WTC11 (cell line): ENCODE results near the gene TCF7L2. TPM values are rescaled to one million over a fixed set of nuclear protein-coding genes. Genes with fewer than 3 reads are reported as not detected.

ENCODE experiments used
- ATAC-seq: fragments of 200-7000 bp; cut with Tn5 transposase; 2 replicates; pipeline ENCODE4 v1.10.0; 2021; ENCODE audit warnings: mild to moderate bottlenecking, moderate library complexity
- CTCF ChIA-PET: fragments of 300-600 bp; sonication (Branson Sonifier 250); formaldehyde crosslinking; loops from one replicate; lab custom pipeline; 2021; ENCODE audit warnings: antibody characterized with exemption; lab: Charles Lee
- POLR2A ChIA-PET: fragments of 350-600 bp; sonication (Branson Sonifier 250); formaldehyde crosslinking; loops from one replicate; lab custom pipeline; 2021; ENCODE audit warnings: antibody characterized with exemption; lab: Charles Lee
- DNase-seq: peaks from one replicate; pipeline ENCODE4 v3.0.0; 2021; ENCODE audit warnings: low spot score
- H3K27ac Mint-ChIP-seq: 2 replicates; pipeline ENCODE4 v1.8.0; 2021; ENCODE audit warnings: mixed read lengths
- H3K27me3 Mint-ChIP-seq: 2 replicates; pipeline ENCODE4 v1.8.0; 2021; ENCODE audit warnings: low read depth, mild to moderate bottlenecking, moderate library complexity, mixed read lengths
- H3K36me3 Mint-ChIP-seq: 2 replicates; pipeline ENCODE4 v1.8.0; 2021; ENCODE audit warnings: mixed read lengths
- H3K4me1 Mint-ChIP-seq: 2 replicates; pipeline ENCODE4 v1.8.0; 2022; ENCODE audit warnings: mixed read lengths
- H3K4me3 Mint-ChIP-seq: 2 replicates; pipeline ENCODE4 v1.8.0; 2021; ENCODE audit warnings: mild to moderate bottlenecking, moderate library complexity, mixed read lengths
- H3K9me3 Mint-ChIP-seq: 2 replicates; pipeline ENCODE4 v1.8.0; 2021; ENCODE audit warnings: mixed read lengths
- CBFB ChIP-seq: sonication (generic); formaldehyde crosslinking; IDR thresholded peaks from 2 replicates; pipeline ENCODE4 v1.8.1; 2022; ENCODE audit warnings: mild to moderate bottlenecking, low read depth, missing genetic modification reagents
- CREM ChIP-seq: sonication (generic); formaldehyde crosslinking; IDR thresholded peaks from 2 replicates; pipeline ENCODE4 v1.8.1; 2022; ENCODE audit warnings: mild to moderate bottlenecking, missing genetic modification reagents, moderate library complexity
- ELF4 ChIP-seq: sonication (generic); formaldehyde crosslinking; IDR thresholded peaks from 2 replicates; pipeline ENCODE4 v1.8.1; 2022; ENCODE audit warnings: low read depth, mild to moderate bottlenecking, moderate library complexity, missing genetic modification reagents
- EMX1 ChIP-seq: fragments of 250-450 bp; sonication (Bioruptor Pico); IDR thresholded peaks from 2 replicates; pipeline ENCODE4 v1.8.0; 2021; ENCODE audit warnings: mild to moderate bottlenecking
- ESRRA ChIP-seq: sonication (generic); formaldehyde crosslinking; IDR thresholded peaks from 2 replicates; pipeline ENCODE4 v1.8.1; 2022; ENCODE audit warnings: mild to moderate bottlenecking, missing genetic modification reagents, borderline replicate concordance
- ETV6 ChIP-seq: sonication (generic); formaldehyde crosslinking; IDR thresholded peaks from 2 replicates; pipeline ENCODE4 v1.8.1; 2022; ENCODE audit warnings: mild to moderate bottlenecking, missing genetic modification reagents
- FOXK1 ChIP-seq: sonication (generic); formaldehyde crosslinking; IDR thresholded peaks from 2 replicates; pipeline ENCODE4 v1.8.0; 2022; ENCODE audit warnings: mild to moderate bottlenecking, moderate library complexity, missing genetic modification reagents
- GABPB1 ChIP-seq: sonication (generic); formaldehyde crosslinking; IDR thresholded peaks from 2 replicates; pipeline ENCODE4 v1.8.1; 2023; ENCODE audit warnings: mild to moderate bottlenecking, missing genetic modification reagents
- IRF1 ChIP-seq: sonication (generic); formaldehyde crosslinking; IDR thresholded peaks from 2 replicates; pipeline ENCODE4 v1.8.0; 2023; ENCODE audit warnings: missing genetic modification reagents
- JAZF1 ChIP-seq: fragments of 250-450 bp; sonication (Bioruptor Pico); IDR thresholded peaks from 2 replicates; pipeline ENCODE4 v1.9.0; 2021; ENCODE audit warnings: moderate library complexity, mild to moderate bottlenecking, inconsistent platforms
- KAT7 ChIP-seq: sonication (generic); formaldehyde crosslinking; IDR thresholded peaks from 2 replicates; pipeline ENCODE4 v1.8.1; 2023; ENCODE audit warnings: missing genetic modification reagents, mild to moderate bottlenecking, borderline replicate concordance
- MYBL2 ChIP-seq: sonication (generic); formaldehyde crosslinking; IDR thresholded peaks from 2 replicates; pipeline ENCODE4 v1.8.1; 2023; ENCODE audit warnings: mild to moderate bottlenecking, moderate library complexity, missing genetic modification reagents
- RORB ChIP-seq: fragments of 250-450 bp; sonication (Bioruptor Pico); IDR thresholded peaks from 2 replicates; pipeline ENCODE4 v1.9.0; 2021; ENCODE audit warnings: mild to moderate bottlenecking
- SMAD3 ChIP-seq: sonication (generic); formaldehyde crosslinking; IDR thresholded peaks from 2 replicates; pipeline ENCODE4 v1.8.0; 2022; ENCODE audit warnings: missing genetic modification reagents, mild to moderate bottlenecking, borderline replicate concordance
- SMAD4 ChIP-seq: sonication (generic); formaldehyde crosslinking; IDR thresholded peaks from 2 replicates; pipeline ENCODE4 v1.8.0; 2022; ENCODE audit warnings: mild to moderate bottlenecking, missing genetic modification reagents
- SOX15 ChIP-seq: fragments of 250-450 bp; sonication (Bioruptor Pico); IDR thresholded peaks from 2 replicates; pipeline ENCODE4 v1.9.0; 2021; ENCODE audit warnings: mild to moderate bottlenecking
- TEAD1 ChIP-seq: sonication (generic); formaldehyde crosslinking; IDR thresholded peaks from 2 replicates; pipeline ENCODE4 v1.8.0; 2022; ENCODE audit warnings: mild to moderate bottlenecking, missing genetic modification reagents
- USF1 ChIP-seq: sonication (generic); formaldehyde crosslinking; IDR thresholded peaks from 2 replicates; pipeline ENCODE4 v1.8.0; 2022; ENCODE audit warnings: mild to moderate bottlenecking, missing genetic modification reagents
- ZNF219 ChIP-seq: sonication (generic); formaldehyde crosslinking; IDR thresholded peaks from 2 replicates; pipeline ENCODE4 v1.8.0; 2023; ENCODE audit warnings: missing genetic modification reagents, mild to moderate bottlenecking, borderline replicate concordance
- ZNF281 ChIP-seq: sonication (generic); formaldehyde crosslinking; IDR thresholded peaks from 2 replicates; pipeline ENCODE4 v1.8.0; 2023; ENCODE audit warnings: mild to moderate bottlenecking, missing genetic modification reagents
- total RNA-seq: library from RNA; stranded (reverse); gene quantifications from 3 replicates; pipeline ENCODE4 v1.2.3, GENCODE V29; 2021

The TCF7L2 gene
- total RNA-seq, 1 experiment from 2014 or later = 44.5 TPM

- TF ChIP-seq SMAD3 (CRISPR knock-in tag) = no peak
- TF ChIP-seq KAT7 (CRISPR knock-in tag) = no peak
- TF ChIP-seq USF1 (CRISPR knock-in tag) = no peak
- no peak for TF ChIP-seq CBFB (CRISPR knock-in tag)
- TF ChIP-seq ELF4 (CRISPR knock-in tag) = no peak
- no peak for TF ChIP-seq SMAD4 (CRISPR knock-in tag)
Measured at GRCh38 chr10:113099431-113100183, 149.6 kb downstream of the TCF7L2 start (continued).

- Mint-ChIP-seq H3K27me3 (no peaks in the 10 kb centered on the region), H3K36me3 (peaks cover 19% of the 10 kb centered on the region), H3K4me1 (peaks cover 47% of the 10 kb centered on the region), H3K4me3 (no peak overlapping the region), H3K27ac (no peak overlapping the region), H3K9me3 (no peaks in the 10 kb centered on the region)
- DNase-seq = no peak
- no peak for ATAC-seq
- ChIA-PET CTCF (no interaction called here), POLR2A (no interaction called here)
- no peak for TF ChIP-seq JAZF1 (CRISPR knock-in tag)
- TF ChIP-seq CBFB (CRISPR knock-in tag) = no peak
- no peak for TF ChIP-seq IRF1 (CRISPR knock-in tag)
- TF ChIP-seq ELF4 (CRISPR knock-in tag) = no peak
- TF ChIP-seq GABPB1 (CRISPR knock-in tag) = no peak
- TF ChIP-seq ESRRA = no peak
- no peak for TF ChIP-seq USF1 (CRISPR knock-in tag)
- no peak for TF ChIP-seq ZNF281 (CRISPR knock-in tag)
- TF ChIP-seq FOXK1 (CRISPR knock-in tag) = no peak
- no peak for TF ChIP-seq CREM (CRISPR knock-in tag)
- TF ChIP-seq ZNF219 = no peak
Measured at GRCh38 chr10:113100281-113100680, 150.2 kb downstream of the TCF7L2 start.

- CTCF ChIA-PET = no interaction called here
- no peak overlapping the region for H3K4me3 Mint-ChIP-seq
- TF ChIP-seq ETV6 (CRISPR knock-in tag) (no peak), SOX15 (no peak), RORB (CRISPR knock-in tag) (no peak), EMX1 (CRISPR knock-in tag) (no peak), TEAD1 (no peak), CBFB (CRISPR knock-in tag) (no peak), MYBL2 (CRISPR knock-in tag) (no peak)
- POLR2A ChIA-PET = interaction anchor here (0.5 kb wide), 1 partner anchor 60 kb away, joined by 3 read pairs; no protein-coding TSS in a partner anchor
- H3K27me3 Mint-ChIP-seq = no peaks in the 10 kb centered on the region
- no peaks in the 10 kb centered on the region for H3K9me3 Mint-ChIP-seq
- peak overlapping the region; percentile 31; the same call in 1 of the 2 replicates for H3K27ac Mint-ChIP-seq
- DNase-seq = no peak
- no peak for ATAC-seq
- H3K4me1 Mint-ChIP-seq = peaks cover 49% of the 10 kb centered on the region
- H3K36me3 Mint-ChIP-seq = peaks cover 27% of the 10 kb centered on the region
Measured at GRCh38 chr10:113103131-113103840, 153.2 kb downstream of the TCF7L2 start.
